ENCODE measurements around the gene CARF.

The CARF gene

GRCh38 chr2:202932425-202933138 lies 20.5 kb downstream of the CARF start:
- Histone ChIP-seq H3K27ac (ENCODE audit: extremely low read depth, low read depth, low read length) (no peak overlapping the region), H3K4me1 (ENCODE audit: control insufficient read depth, insufficient read depth, low read length) (no peaks in the 10 kb centered on the region), H3K4me3 (ENCODE audit: low read depth, low read length) (no peak overlapping the region), H3K36me3 (ENCODE audit: control insufficient read depth in 2 of 2, insufficient read depth in 1 of 2, low read length in 2 of 2) (peaks cover 0 to 4% of the 10 kb centered on the region in 2 experiments; a peak in 1 of 3 replicates), H3K9me3 (ENCODE audit: control insufficient read depth, insufficient read depth, low read depth, low read length) (no peaks in the 10 kb centered on the region)
- TF ChIP-seq YY2 (tag by site-specific recombination; IDR thresholded peaks at IDR 0.05) (no peak), ZNF132 (tag by site-specific recombination; IDR thresholded peaks at IDR 0.05; ENCODE audit: borderline replicate concordance) (no peak)
- ChIA-PET CTCF (no interaction called here), POLR2A (no interaction called here)

GRCh38 chr2:202933139-202933510 lies 21.1 kb downstream of the CARF start:
- TF ChIP-seq ZNF404 (tag by site-specific recombination; IDR thresholded peaks at IDR 0.05) (no peak), ZNF148 (tag by site-specific recombination; IDR thresholded peaks at IDR 0.05; ENCODE audit: borderline replicate concordance) (no peak), ZBTB17 (tag by site-specific recombination; IDR thresholded peaks at IDR 0.05) (no peak), ZNF146 (tag by site-specific recombination; IDR thresholded peaks at IDR 0.05) (no peak), ZSCAN23 (tag by site-specific recombination; IDR thresholded peaks at IDR 0.05) (no peak), KLF8 (tag by site-specific recombination; IDR thresholded peaks at IDR 0.05) (no peak)
- Histone ChIP-seq H3K9me3 (ENCODE audit: control insufficient read depth, insufficient read depth, low read depth, low read length) (no peaks in the 10 kb centered on the region), H3K4me3 (ENCODE audit: low read depth, low read length) (no peak overlapping the region), H3K36me3 (ENCODE audit: control insufficient read depth in 2 of 2, insufficient read depth in 1 of 2, low read length in 2 of 2) (peaks cover 0 to 4% of the 10 kb centered on the region in 2 experiments; a peak in 1 of 3 replicates), H3K4me1 (ENCODE audit: control insufficient read depth, insufficient read depth, low read length) (no peaks in the 10 kb centered on the region), H3K27ac (ENCODE audit: extremely low read depth, low read depth, low read length) (no peak overlapping the region)
- ChIA-PET CTCF (interaction anchor here (0.7 kb wide), 1 partner anchor 175 kb away, joined by 3 read pairs; no protein-coding TSS in a partner anchor), POLR2A (no interaction called here)

GRCh38 chr2:202933958-202934357 lies 21.9 kb downstream of the CARF start:
- TF ChIP-seq ZNF324 (tag by site-specific recombination; IDR thresholded peaks at IDR 0.05): no peak
- no peak for TF ChIP-seq PRDM2 (tag by site-specific recombination; IDR thresholded peaks at IDR 0.05; ENCODE audit: borderline replicate concordance)
- TF ChIP-seq ZNF121 (tag by site-specific recombination; IDR thresholded peaks at IDR 0.05): no peak
- TF ChIP-seq WT1 (tag by site-specific recombination; IDR thresholded peaks at IDR 0.05): no peak
- TF ChIP-seq ZNF521 (tag by site-specific recombination; IDR thresholded peaks at IDR 0.05): no peak
- TF ChIP-seq ZNF302 (tag by site-specific recombination; IDR thresholded peaks at IDR 0.05; ENCODE audit: low read depth): no peak
- no peak for TF ChIP-seq SP7 (tag by site-specific recombination; IDR thresholded peaks at IDR 0.05)
- CTCF ChIA-PET: interaction anchor here (0.6 to 0.7 kb wide), 2 partner anchors 175 to 274 kb away, joined by 3 to 5 read pairs; no protein-coding TSS in a partner anchor
- H3K27ac ChIP-seq (ENCODE audit: extremely low read depth, low read depth, low read length): no peak overlapping the region
- peaks cover 0 to 7% of the 10 kb centered on the region in 2 experiments; a peak in 1 of 3 replicates for H3K36me3 ChIP-seq (ENCODE audit: control insufficient read depth in 2 of 2, insufficient read depth in 1 of 2, low read length in 2 of 2)
- POLR2A ChIA-PET: no interaction called here
- no peaks in the 10 kb centered on the region for H3K9me3 ChIP-seq (ENCODE audit: control insufficient read depth, insufficient read depth, low read depth, low read length)
- H3K4me1 ChIP-seq (ENCODE audit: control insufficient read depth, insufficient read depth, low read length): no peaks in the 10 kb centered on the region
- no peak overlapping the region for H3K4me3 ChIP-seq (ENCODE audit: low read depth, low read length)

Data from HEK293 (cell line).